A549 (cell line): Measurements from ENCODE around the gene MEMO1. TPM values are rescaled to one million over a fixed set of nuclear protein-coding genes. Genes with fewer than 3 reads are reported as not detected.
"Not testable (repeated sequence)": the region's sequence is repeated elsewhere in the genome, so short reads cannot be mapped to it uniquely, and the experiment has no call there.

ENCODE experiments used
- ATAC-seq, 2 experiments: fragments of 200-7000 bp in 1 of 2; fragments of >200 bp in 1 of 2; cut with Nextera tagmentation in 1 of 2; cut with Tn5 transposase in 1 of 2; 3 replicates each; pipeline versions ENCODE4 v1.8.0 to v1.9.1; 2018 to 2020; ENCODE audit warnings: mild to moderate bottlenecking in 1 of 2, moderate library complexity in 1 of 2
- CTCF ChIA-PET: fragments of 300-600 bp; sonication (Branson Sonifier 250); formaldehyde crosslinking; extraction: SDS; loops from one replicate; lab custom pipeline; 2021; ENCODE audit warnings: antibody characterized with exemption, inconsistent platforms; lab: Yijun Ruan, JAX
- POLR2A ChIA-PET: fragments of 350-600 bp; formaldehyde crosslinking; extraction: SDS; loops from one replicate; lab custom pipeline; 2021; ENCODE audit warnings: antibody characterized with exemption, inconsistent platforms; lab: Yijun Ruan, JAX
- DNase-seq, 2 experiments: peaks; one replicate each; pipeline versions ENCODE4 v3.0.0 to v3.0.0-alpha.2; 2011 to 2016; ENCODE audit warnings: low read depth in 1 of 2, low spot score in 1 of 2
- FAIRE-seq: peaks from 2 replicates; lab custom pipeline; 2011; peaks lifted over from hg19 to GRCh38; lab: Jason Lieb, UNC
- H3K27ac ChIP-seq, 2 experiments: fragments of >200 bp; sonication (Bioruptor Twin); formaldehyde crosslinking; 3 replicates each; pipeline ENCODE4 v1.5.1; 2016 to 2017
- H3K4me1 ChIP-seq: fragments of >200 bp; sonication (Bioruptor Twin); formaldehyde crosslinking; 3 replicates; pipeline ENCODE4 v1.6.1; 2016
- H3K4me2 ChIP-seq: fragments of >200 bp; sonication (Bioruptor Twin); formaldehyde crosslinking; 3 replicates; pipeline ENCODE4 v1.6.1; 2016
- H3K4me3 ChIP-seq: fragments of >200 bp; sonication (Bioruptor Twin); formaldehyde crosslinking; 3 replicates; pipeline ENCODE4 v1.5.1; 2016
- H3K9me3 ChIP-seq: fragments of >200 bp; sonication (Bioruptor Twin); formaldehyde crosslinking; 3 replicates; pipeline ENCODE4 v1.6.1; 2016
- CBX2 ChIP-seq: fragments of 200-600 bp; sonication (generic); IDR thresholded peaks from 2 replicates; pipeline ENCODE4 v1.6.1; 2016; ENCODE audit warnings: low read depth, mild to moderate bottlenecking, borderline replicate concordance
- CBX8 ChIP-seq: fragments of 200-600 bp; sonication (generic); IDR thresholded peaks from 2 replicates; pipeline ENCODE4 v1.6.1; 2016
- EHF ChIP-seq: fragments of 250-450 bp; sonication (Bioruptor Pico); IDR thresholded peaks from 2 replicates; pipeline ENCODE4 v1.5.0; 2020; ENCODE audit warnings: mild to moderate bottlenecking
- EHMT2 ChIP-seq: fragments of 200-600 bp; sonication (generic); IDR thresholded peaks from 2 replicates; pipeline ENCODE4 v1.6.1; 2016; ENCODE audit warnings: antibody characterized with exemption, low read depth, mild to moderate bottlenecking, moderate library complexity
- EP300 ChIP-seq, 2 experiments: fragments of >200 bp; sonication (Bioruptor Twin); formaldehyde crosslinking; IDR thresholded peaks; 2 replicates in 1 of 2; 3 replicates in 1 of 2; pipeline ENCODE4 v1.6.1; 2016 to 2017
- FOSB ChIP-seq: fragments of 250-450 bp; sonication (Bioruptor Pico); IDR thresholded peaks from 2 replicates; pipeline ENCODE4 v1.5.0; 2020; ENCODE audit warnings: mild to moderate bottlenecking, moderate library complexity
- FOSL2 ChIP-seq, 2 experiments: fragments of 450-650 bp in 1 of 2; fragments of >200 bp in 1 of 2; sonication (Bioruptor Twin) in 1 of 2; formaldehyde crosslinking; IDR thresholded peaks; 2 replicates each; pipeline versions ENCODE4 v1.5.0 to v1.6.1; 2016 to 2020; ENCODE audit warnings: mild to moderate bottlenecking in 1 of 2, moderate library complexity in 1 of 2
- FOXS1 ChIP-seq: fragments of 250-450 bp; sonication (Bioruptor Pico); IDR thresholded peaks from 2 replicates; pipeline ENCODE4 v1.5.0; 2020; ENCODE audit warnings: mild to moderate bottlenecking, moderate library complexity
- GATA3 ChIP-seq: IDR thresholded peaks from 2 replicates; pipeline ENCODE4 v1.6.1; 2012; ENCODE audit warnings: borderline replicate concordance
- HES2 ChIP-seq: fragments of >200 bp; sonication (Bioruptor Twin); formaldehyde crosslinking; IDR thresholded peaks from 2 replicates; pipeline ENCODE4 v1.6.1; 2016
- HEYL ChIP-seq: fragments of 250-450 bp; sonication (Bioruptor Pico); IDR thresholded peaks from 2 replicates; pipeline ENCODE4 v1.8.0; 2021; ENCODE audit warnings: mild to moderate bottlenecking, moderate library complexity
- HOXA7 ChIP-seq: fragments of 250-450 bp; sonication (Bioruptor Pico); IDR thresholded peaks from 2 replicates; pipeline ENCODE4 v1.5.0; 2020; ENCODE audit warnings: mild to moderate bottlenecking, moderate library complexity
- KDM1A ChIP-seq: fragments of 200-600 bp; sonication (generic); IDR thresholded peaks from 2 replicates; pipeline ENCODE4 v1.6.1; 2016; ENCODE audit warnings: low read depth, mild to moderate bottlenecking
- MAX ChIP-seq: IDR thresholded peaks from 2 replicates; pipeline ENCODE4 v1.6.1; 2012
- MYC ChIP-seq: IDR thresholded peaks from 2 replicates; pipeline ENCODE4 v1.6.1; 2012; ENCODE audit warnings: mild to moderate bottlenecking, inconsistent platforms, low read length, improper control_type of control experiment, borderline replicate concordance
- NR3C1 ChIP-seq: fragments of >200 bp; sonication (Bioruptor Twin); formaldehyde crosslinking; IDR thresholded peaks from 3 replicates; pipeline ENCODE4 v1.6.1; 2017
- POLR2AphosphoS2 ChIP-seq: conservative IDR thresholded peaks from 2 replicates; pipeline ENCODE4 v1.6.1; 2012; ENCODE audit warnings: low read length, improper control_type of control experiment, inconsistent platforms
- RARB ChIP-seq: fragments of 250-450 bp; sonication (Bioruptor Pico); IDR thresholded peaks from 2 replicates; pipeline ENCODE4 v1.8.0; 2021; ENCODE audit warnings: mild to moderate bottlenecking, moderate library complexity
- RCOR1 ChIP-seq: fragments of 150-350 bp; IDR thresholded peaks from 2 replicates; pipeline ENCODE4 v1.6.1; 2014; ENCODE audit warnings: antibody characterized with exemption, low read length, low read depth
- REST ChIP-seq: fragments of 200-600 bp; sonication (generic); IDR thresholded peaks from 2 replicates; pipeline ENCODE4 v1.6.1; 2016; ENCODE audit warnings: antibody characterized with exemption, mild to moderate bottlenecking, moderate library complexity
- TP53 ChIP-seq: fragments of 250-450 bp; sonication (Bioruptor Pico); IDR thresholded peaks from 2 replicates; pipeline ENCODE4 v1.5.0; 2021; ENCODE audit warnings: mild to moderate bottlenecking, moderate library complexity
- ZC3H11A ChIP-seq: fragments of 450-650 bp; IDR thresholded peaks from 2 replicates; pipeline ENCODE4 v1.6.1; 2014; ENCODE audit warnings: antibody characterized with exemption, mild to moderate bottlenecking
- ZFP36 ChIP-seq: fragments of 450-650 bp; IDR thresholded peaks from 2 replicates; pipeline ENCODE4 v1.6.1; 2014; ENCODE audit warnings: borderline replicate concordance; ENCODE audit not compliant: partially characterized antibody
- WGBS: methylation state at CpG from one replicate; pipeline ENCODE4 v1.1.6; 2017; ENCODE audit errors: missing lambda C conversion rate; 5-methylcytosine and 5-hydroxymethylcytosine counted together
- polyA plus RNA-seq, 4 experiments: library from polyadenylated mRNA; depleted of rRNA in 3 of 4; stranded (reverse); fragments of >200 nt; fragmentation: RNase III in 1 of 4; extraction: RNeasy Plus Mini Kit Qiagen cat#74134 plus additional on column Dnase treatment in 1 of 4; gene quantifications; 2 replicates in 3 of 4; 3 replicates in 1 of 4; pipeline ENCODE4 v1.2.3, GENCODE V29; 2011 to 2017
- TF ChIP-seq, protein P1 (sequence below): IDR thresholded peaks from 2 replicates; pipeline ENCODE4 v1.6.1; 2012; ENCODE audit warnings: low read depth, borderline replicate concordance
- TF ChIP-seq, protein P2 (sequence below): fragments of 450-650 bp; IDR thresholded peaks from 2 replicates; pipeline ENCODE4 v1.6.1; 2014; ENCODE audit warnings: antibody characterized with exemption

The MEMO1 gene
- polyA plus RNA-seq, 2 of the 4 experiments (the other 2 are of a cell fraction), result 80.2 to 87.0 TPM

DNA sequence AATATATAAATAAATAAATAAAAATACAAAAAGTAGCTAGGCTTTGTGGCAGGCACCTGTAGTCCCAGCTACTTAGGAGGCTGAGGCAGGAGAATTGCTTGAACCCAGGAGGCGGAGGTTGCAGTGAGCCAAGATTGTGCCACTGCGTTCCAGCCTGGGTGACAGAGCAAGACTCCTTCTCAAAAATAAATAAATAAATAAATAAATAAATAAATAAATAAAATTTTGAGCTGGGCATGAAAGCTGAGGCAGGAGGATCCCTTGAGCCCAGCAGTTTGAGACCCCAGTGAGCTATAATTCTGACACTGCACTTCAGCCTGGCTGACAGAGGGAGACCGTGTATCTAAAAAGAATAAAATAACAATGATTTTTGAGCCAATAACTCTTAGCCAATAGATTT, 43.8 kb upstream of the MEMO1 start:
- not testable (repeated sequence) for H3K9me3 ChIP-seq, H3K27ac ChIP-seq, DNase-seq, H3K4me3 ChIP-seq, FAIRE-seq, H3K4me2 ChIP-seq, ATAC-seq, H3K4me1 ChIP-seq
- TF ChIP-seq ZC3H11A, result peak; percentile 69
- POLR2A ChIA-PET, result interaction anchor here (0.6 to 2.7 kb wide), 3 partner anchors 9 to 14 kb away, joined by 8 to 22 read pairs (median 9); partner anchors contain the start of genes DPY30 and SPAST
- CTCF ChIA-PET, result interaction anchor here (0.6 to 1.4 kb wide), 6 partner anchors 9 to 821 kb away, joined by 3 to 6 read pairs (median 4); partner anchors contain the start of genes DPY30 and SPAST
- WGBS, result 70% methylated on average over 3 of the region's 3 CpGs

DNA sequence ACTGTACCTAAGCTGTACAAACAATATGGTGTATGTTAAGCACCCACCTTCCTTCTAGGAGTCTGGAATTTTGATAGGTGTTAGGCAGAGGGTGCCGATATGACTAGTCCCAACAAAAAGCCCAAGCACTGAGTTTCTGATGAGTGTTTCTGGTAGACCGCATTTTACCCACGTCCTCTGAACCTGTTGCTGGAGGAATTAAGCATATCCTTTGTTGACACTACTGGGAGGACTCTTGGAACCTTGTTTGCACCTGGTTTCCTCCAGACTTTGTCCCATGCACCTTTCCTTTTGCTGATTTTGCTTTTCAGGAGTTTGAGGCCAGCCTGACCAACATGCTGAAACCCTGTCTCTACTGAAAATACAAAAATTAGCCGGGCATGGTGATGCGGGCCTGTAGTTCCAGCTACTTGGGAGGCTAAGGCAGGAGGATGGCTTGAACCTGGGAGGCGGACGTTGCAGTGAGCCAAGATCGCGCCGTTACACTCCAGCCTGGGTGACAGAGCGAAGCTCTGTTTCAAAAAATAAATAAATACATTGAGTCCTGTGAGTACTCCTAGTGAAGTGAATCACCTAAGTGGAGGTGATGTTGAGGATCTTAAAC, 41.1 kb upstream of the MEMO1 start:
- Histone ChIP-seq H3K4me3 (no peak overlapping the region), H3K9me3 (no peaks in the 10 kb centered on the region), H3K4me2 (no peak overlapping the region), H3K27ac (no peak overlapping the region), H3K4me1 (no peaks in the 10 kb centered on the region)
- no peak for FAIRE-seq
- ATAC-seq, result peak in 1 of 2 experiments; percentile 29; a peak in 1 of 6 replicates
- CTCF ChIA-PET, result no interaction called here
- TF ChIP-seq FOSL2 (IDR thresholded peaks at IDR 0.05), result no peak
- no peak for TF ChIP-seq FOSL2 (CRISPR knock-in tag; IDR thresholded peaks at IDR 0.05)
- TF ChIP-seq FOXS1 (CRISPR knock-in tag), result no peak
- TF ChIP-seq RARB, result no peak
- no peak for TF ChIP-seq GATA3
- TF ChIP-seq MAX, result no peak
- no peak for TF ChIP-seq CBX8
- no peak for TF ChIP-seq POLR2AphosphoS2
- TF ChIP-seq NR3C1, result no peak
- TF ChIP-seq HEYL (CRISPR knock-in tag), result no peak
- no peak for TF ChIP-seq MYC
- TF ChIP-seq CBX2, result no peak
- TF ChIP-seq, protein P1, sequence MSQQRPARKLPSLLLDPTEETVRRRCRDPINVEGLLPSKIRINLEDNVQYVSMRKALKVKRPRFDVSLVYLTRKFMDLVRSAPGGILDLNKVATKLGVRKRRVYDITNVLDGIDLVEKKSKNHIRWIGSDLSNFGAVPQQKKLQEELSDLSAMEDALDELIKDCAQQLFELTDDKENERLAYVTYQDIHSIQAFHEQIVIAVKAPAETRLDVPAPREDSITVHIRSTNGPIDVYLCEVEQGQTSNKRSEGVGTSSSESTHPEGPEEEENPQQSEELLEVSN, result no peak
- POLR2A ChIA-PET, result interaction anchor here (1.3 kb wide), 1 partner anchor 12 kb away, joined by 3 read pairs; the partner anchor contains the start of gene DPY30
- DNase-seq, result no peak
- WGBS, result 91% methylated on average over 11 of the region's 11 CpGs

DNA sequence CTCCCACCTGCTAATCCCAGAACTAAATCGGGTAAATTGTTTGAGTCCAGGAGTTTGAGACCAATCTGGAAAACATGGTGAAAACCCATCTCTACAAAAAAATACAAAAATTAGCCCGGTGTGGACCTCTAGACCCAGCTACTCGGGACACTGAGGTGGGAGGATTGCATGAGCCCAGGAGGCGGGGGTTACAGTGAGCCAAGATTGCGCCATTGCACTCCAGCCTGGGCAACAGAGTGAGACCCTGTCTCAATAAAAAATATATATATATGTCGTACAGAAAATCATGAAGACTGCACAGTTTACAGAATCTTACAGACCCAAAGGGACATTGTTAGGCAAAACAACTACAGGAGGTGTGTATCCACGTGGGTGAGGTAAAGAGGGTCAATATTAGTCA, 32.8 kb upstream of the MEMO1 start:
- no peak overlapping the region for H3K4me3 ChIP-seq
- 65% methylated on average over 7 of the region's 7 CpGs for WGBS
- peaks cover 4% of the 10 kb centered on the region for H3K4me1 ChIP-seq
- no peak for DNase-seq
- no peak overlapping the region for H3K4me2 ChIP-seq
- no peak for FAIRE-seq
- TF ChIP-seq NR3C1 (no peak), EP300 (IDR thresholded peaks at IDR 0.05) (no peak), RCOR1 (no peak), EHMT2 (no peak), ZFP36 (no peak), FOSB (CRISPR knock-in tag) (no peak), REST (no peak), HES2 (no peak), HOXA7 (CRISPR knock-in tag) (no peak), TP53 (CRISPR knock-in tag) (no peak), KDM1A (no peak), MAX (no peak), CBX8 (no peak), EHF (CRISPR knock-in tag) (no peak)
- TF ChIP-seq, protein P2, sequence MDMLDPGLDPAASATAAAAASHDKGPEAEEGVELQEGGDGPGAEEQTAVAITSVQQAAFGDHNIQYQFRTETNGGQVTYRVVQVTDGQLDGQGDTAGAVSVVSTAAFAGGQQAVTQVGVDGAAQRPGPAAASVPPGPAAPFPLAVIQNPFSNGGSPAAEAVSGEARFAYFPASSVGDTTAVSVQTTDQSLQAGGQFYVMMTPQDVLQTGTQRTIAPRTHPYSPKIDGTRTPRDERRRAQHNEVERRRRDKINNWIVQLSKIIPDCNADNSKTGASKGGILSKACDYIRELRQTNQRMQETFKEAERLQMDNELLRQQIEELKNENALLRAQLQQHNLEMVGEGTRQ, result no peak
- ChIA-PET CTCF (interaction anchor here (1.2 to 2.4 kb wide), 2 partner anchors 11 to 19 kb away, joined by 3 to 12 read pairs; partner anchors contain the start of gene SPAST), POLR2A (no interaction called here)
- ATAC-seq, result no peak
- H3K9me3 ChIP-seq, result no peaks in the 10 kb centered on the region
- H3K27ac ChIP-seq, result no peak overlapping the region
